ENCODE measurements around the gene IGBP1. TPM values are rescaled to one million over a fixed set of nuclear protein-coding genes. Genes with fewer than 3 reads are reported as not detected.

Gene IGBP1
- total RNA-seq, 1 donor, result 85.0 TPM

GRCh38 chrX:70175338-70175737 is 42.1 kb downstream of the IGBP1 start:
- no peaks in the 10 kb centered on the region for H4K20me1 ChIP-seq (ENCODE audit: insufficient read depth, low read length)
- H3K27me3 ChIP-seq (ENCODE audit: insufficient read depth, low read length), result no peaks in the 10 kb centered on the region
- peaks cover 30% of the 10 kb centered on the region for H3K4me1 ChIP-seq (ENCODE audit: insufficient read depth, low read length)
- no peak overlapping the region for H3K4me3 ChIP-seq (ENCODE audit: insufficient read depth, low read length)
- no peak for DNase-seq (ENCODE audit: insufficient read length, low spot score, missing footprints)
- peak overlapping the region; percentile 52 for H3K4me2 ChIP-seq (ENCODE audit: insufficient read depth, low read length)
- H3K36me3 ChIP-seq (ENCODE audit: insufficient read depth, low read length), result no peaks in the 10 kb centered on the region
- no peaks in the 10 kb centered on the region for H3K79me2 ChIP-seq (ENCODE audit: insufficient read depth, low read length)
- peak overlapping the region; percentile 82 for H3K27ac ChIP-seq (ENCODE audit: low read depth, low read length)
- no peaks in the 10 kb centered on the region for H3K9me3 ChIP-seq (ENCODE audit: low read depth, low read length)
- no peak for TF ChIP-seq CTCF (IDR thresholded peaks at IDR 0.05; ENCODE audit: extremely low read depth, low read depth, low read length)
- no peak overlapping the region for H2AFZ ChIP-seq (ENCODE audit: low read length)

GRCh38 chrX:70176938-70177533 is 43.8 kb downstream of the IGBP1 start, which contains the start of gene DGAT2L6:
TSS of gene DGAT2L6 (plus strand) at chrX:70177483. CDS start at chrX:70177583, 100 bp downstream.
- Histone ChIP-seq H3K4me3 (ENCODE audit: insufficient read depth, low read length) (no peak within 1 kb of the TSS), H3K27ac (ENCODE audit: low read depth, low read length) (no peak within 1 kb of the TSS), H3K9me3 (ENCODE audit: low read depth, low read length) (no peaks in the 10 kb centered on the region), H3K4me2 (ENCODE audit: insufficient read depth, low read length) (no peak within 1 kb of the TSS), H3K27me3 (ENCODE audit: insufficient read depth, low read length) (no peaks in the 10 kb centered on the region), H2AFZ (ENCODE audit: low read length) (no peak within 1 kb of the TSS), H4K20me1 (ENCODE audit: insufficient read depth, low read length) (no peaks in the 10 kb centered on the region), H3K4me1 (ENCODE audit: insufficient read depth, low read length) (peaks cover 21% of the 10 kb centered on the region), H3K79me2 (ENCODE audit: insufficient read depth, low read length) (no peaks in the 10 kb centered on the region), H3K36me3 (ENCODE audit: insufficient read depth, low read length) (no peaks in the 10 kb centered on the region)
- DNase-seq (ENCODE audit: insufficient read length, low spot score, missing footprints), result no peak
- no peak for TF ChIP-seq CTCF (IDR thresholded peaks at IDR 0.05; ENCODE audit: extremely low read depth, low read depth, low read length)

- Histone ChIP-seq H3K79me2 (ENCODE audit: insufficient read depth, low read length) (no peaks in the 10 kb centered on the region), H3K27ac (ENCODE audit: low read depth, low read length) (no peak overlapping the region), H3K4me1 (ENCODE audit: insufficient read depth, low read length) (no peaks in the 10 kb centered on the region), H3K9me3 (ENCODE audit: low read depth, low read length) (no peaks in the 10 kb centered on the region), H4K20me1 (ENCODE audit: insufficient read depth, low read length) (no peaks in the 10 kb centered on the region), H3K36me3 (ENCODE audit: insufficient read depth, low read length) (no peaks in the 10 kb centered on the region), H3K4me3 (ENCODE audit: insufficient read depth, low read length) (no peak overlapping the region), H2AFZ (ENCODE audit: low read length) (no peak overlapping the region), H3K27me3 (ENCODE audit: insufficient read depth, low read length) (peaks cover 5% of the 10 kb centered on the region), H3K4me2 (ENCODE audit: insufficient read depth, low read length) (no peak overlapping the region)
- no peak for TF ChIP-seq CTCF (IDR thresholded peaks at IDR 0.05; ENCODE audit: extremely low read depth, low read depth, low read length)
- DNase-seq (ENCODE audit: insufficient read length, low spot score, missing footprints), result no peak
Measured at GRCh38 chrX:70183091-70183490, 49.8 kb downstream of the IGBP1 start.

- Histone ChIP-seq H3K27me3 (ENCODE audit: insufficient read depth, low read length) (peaks cover 4% of the 10 kb centered on the region), H3K4me3 (ENCODE audit: insufficient read depth, low read length) (no peak overlapping the region), H3K4me2 (ENCODE audit: insufficient read depth, low read length) (no peak overlapping the region), H3K79me2 (ENCODE audit: insufficient read depth, low read length) (no peaks in the 10 kb centered on the region), H3K36me3 (ENCODE audit: insufficient read depth, low read length) (no peaks in the 10 kb centered on the region), H4K20me1 (ENCODE audit: insufficient read depth, low read length) (no peaks in the 10 kb centered on the region), H2AFZ (ENCODE audit: low read length) (no peak overlapping the region), H3K4me1 (ENCODE audit: insufficient read depth, low read length) (no peaks in the 10 kb centered on the region), H3K27ac (ENCODE audit: low read depth, low read length) (no peak overlapping the region), H3K9me3 (ENCODE audit: low read depth, low read length) (no peaks in the 10 kb centered on the region)
- DNase-seq (ENCODE audit: insufficient read length, low spot score, missing footprints), result no peak
- no peak for TF ChIP-seq CTCF (IDR thresholded peaks at IDR 0.05; ENCODE audit: extremely low read depth, low read depth, low read length)
Measured at GRCh38 chrX:70190225-70190624, 57.0 kb downstream of the IGBP1 start.
